Thyroid gland (tissue), 4 donors: Measurements from ENCODE around the gene SLC30A7. TPM values are rescaled to one million over a fixed set of nuclear protein-coding genes. Genes with fewer than 3 reads are reported as not detected.
A peak's percentile ranks its signal among the peaks of the same experiment; 100 is the strongest.
"Not testable (repeated sequence)": the region's sequence is repeated elsewhere in the genome, so short reads cannot be mapped to it uniquely, and the experiment has no call there.

Experiments used
- DNase-seq, 2 donors: peaks; one replicate each; pipeline ENCODE4 v3.0.0-alpha.2; 2019
- H3K27ac ChIP-seq, 3 donors: fragments of 200-600 bp; sonication (generic); 1 replicate in 2 of 3; 2 replicates in 1 of 3; pipeline ENCODE4 v1.5.1; 2016 to 2019; ENCODE audit warnings: mild to moderate bottlenecking in 1 of 3, moderate library complexity in 1 of 3
- H3K27me3 ChIP-seq: fragments of 200-600 bp; sonication (generic); one replicate; pipeline ENCODE4 v1.5.1; 2019
- H3K36me3 ChIP-seq, 2 donors: fragments of 200-600 bp; sonication (generic); one replicate each; pipeline ENCODE4 v1.5.1; 2016 to 2019
- H3K4me1 ChIP-seq, 2 donors: fragments of 200-600 bp; sonication (generic); one replicate each; pipeline ENCODE4 v1.5.1; 2017 to 2019
- H3K4me3 ChIP-seq, 3 donors: fragments of 200-600 bp; sonication (generic); replicated peaks in 1 of 3; 1 replicate in 2 of 3; 2 replicates in 1 of 3; pipeline ENCODE4 v1.5.1; 2016; ENCODE audit warnings: mild to moderate bottlenecking in 1 of 3
- H3K9me3 ChIP-seq: fragments of 200-600 bp; sonication (generic); one replicate; pipeline ENCODE4 v1.5.1; 2017
- POLR2A ChIP-seq, 2 donors: fragments of 450-650 bp; IDR thresholded peaks; one replicate each; pipeline ENCODE4 v1.6.1; 2017; ENCODE audit warnings: antibody characterized with exemption in 2 of 2, mild to moderate bottlenecking in 2 of 2, moderate library complexity in 1 of 2
- WGBS, 2 donors: methylation state at CpG; one replicate each; pipeline ENCODE4 v1.1.5; 2017; 5-methylcytosine and 5-hydroxymethylcytosine counted together
- intact Hi-C: fragments of 100-400 bp; cut with DNase I; formaldehyde crosslinking; loops from one replicate; pipeline ENCODE4 v1.15.1; 2023
- total RNA-seq, 4 donors: library from RNA; depleted of rRNA; stranded (reverse); fragments of >200 nt; gene quantifications; one replicate each; pipeline ENCODE4 v1.2.3, GENCODE V29; 2016
- TF ChIP-seq, protein P1 (sequence below), 6 experiments: fragments of 200-600 bp in 3 of 6; fragments of 450-650 bp in 3 of 6; sonication (generic) in 3 of 6; IDR thresholded peaks; one replicate each; pipeline ENCODE4 v1.5.1; 2016 to 2019; ENCODE audit warnings: antibody characterized with exemption in 6 of 6, mild to moderate bottlenecking in 2 of 6, inconsistent platforms in 1 of 6, moderate library complexity in 1 of 6

SLC30A7 gene, protein sequence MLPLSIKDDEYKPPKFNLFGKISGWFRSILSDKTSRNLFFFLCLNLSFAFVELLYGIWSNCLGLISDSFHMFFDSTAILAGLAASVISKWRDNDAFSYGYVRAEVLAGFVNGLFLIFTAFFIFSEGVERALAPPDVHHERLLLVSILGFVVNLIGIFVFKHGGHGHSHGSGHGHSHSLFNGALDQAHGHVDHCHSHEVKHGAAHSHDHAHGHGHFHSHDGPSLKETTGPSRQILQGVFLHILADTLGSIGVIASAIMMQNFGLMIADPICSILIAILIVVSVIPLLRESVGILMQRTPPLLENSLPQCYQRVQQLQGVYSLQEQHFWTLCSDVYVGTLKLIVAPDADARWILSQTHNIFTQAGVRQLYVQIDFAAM
- total RNA-seq, result 10 to 100 TPM; 32.4 to 39.7 (median 36.1) TPM

DNA sequence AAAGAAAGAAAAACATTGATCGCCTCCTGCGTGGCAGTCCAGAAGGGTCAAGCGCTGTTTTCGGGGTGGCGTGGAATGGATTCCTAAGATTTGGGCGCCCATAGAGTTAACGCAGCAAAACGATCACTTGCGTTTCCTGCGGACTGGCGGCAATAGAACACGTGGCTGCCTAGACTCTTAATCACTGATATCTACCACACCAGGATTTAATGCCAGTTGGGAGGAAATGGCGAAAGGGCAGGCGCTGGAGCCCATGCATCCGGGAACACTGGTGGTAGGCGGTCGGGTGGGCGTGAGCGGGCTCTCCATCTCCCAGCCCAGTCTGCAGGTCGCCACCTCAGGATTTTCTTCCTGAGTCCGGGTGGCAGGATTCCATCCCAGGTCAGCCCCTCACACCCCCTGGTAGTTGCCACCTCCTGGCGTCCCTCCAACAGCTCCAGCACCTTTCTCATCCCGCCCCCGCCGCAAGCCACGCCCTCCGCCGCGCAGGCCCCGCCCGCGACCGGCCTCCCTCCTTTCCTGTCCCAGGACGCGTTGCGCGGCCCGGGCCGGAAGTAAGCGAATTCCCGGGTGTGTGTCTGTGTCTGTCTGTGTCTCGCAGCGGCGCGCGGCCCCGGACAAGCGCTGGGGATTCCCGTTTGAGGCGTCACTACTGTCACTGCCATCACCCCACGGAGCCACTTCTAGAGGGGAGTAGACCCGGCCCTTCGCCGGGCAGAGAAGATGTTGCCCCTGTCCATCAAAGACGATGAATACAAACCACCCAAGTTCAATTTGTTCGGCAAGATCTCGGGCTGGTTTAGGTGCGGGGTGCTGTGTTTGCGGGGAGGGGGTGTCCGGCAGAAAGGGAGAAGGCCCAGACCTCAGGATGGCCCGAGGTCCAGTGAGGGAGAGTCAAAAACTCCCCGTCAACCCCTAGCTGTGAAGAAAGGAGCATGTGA is at the start of gene SLC30A7:
SLC30A7 (plus strand) TSS at position 551 of the 941 bp plus-strand sequence; CDS start at position 724, 173 bp downstream.
- intact Hi-C loops, result no loop called here
- peak; percentile 96 to 97 for DNase-seq
- Histone ChIP-seq H3K4me3 (peak within 1 kb of the TSS; percentile 48 to 99 (median 55)), H3K36me3 (peaks cover 0 to 7% of the 10 kb centered on the region in 2 donors), H3K4me1 (peaks cover 15 to 16% of the 10 kb centered on the region in 2 donors), H3K9me3 (no peaks in the 10 kb centered on the region), H3K27me3 (no peaks in the 10 kb centered on the region), H3K27ac (peak within 1 kb of the TSS; percentile 88 to 99 (median 93))
- 1% methylated on average over 41 to 45 of the region's 62 CpGs for WGBS, 2 donors
- peak in 1 of 2 donors; percentile 76 for TF ChIP-seq POLR2A (IDR thresholded peaks at IDR 0.05)
- TF ChIP-seq, protein P1, sequence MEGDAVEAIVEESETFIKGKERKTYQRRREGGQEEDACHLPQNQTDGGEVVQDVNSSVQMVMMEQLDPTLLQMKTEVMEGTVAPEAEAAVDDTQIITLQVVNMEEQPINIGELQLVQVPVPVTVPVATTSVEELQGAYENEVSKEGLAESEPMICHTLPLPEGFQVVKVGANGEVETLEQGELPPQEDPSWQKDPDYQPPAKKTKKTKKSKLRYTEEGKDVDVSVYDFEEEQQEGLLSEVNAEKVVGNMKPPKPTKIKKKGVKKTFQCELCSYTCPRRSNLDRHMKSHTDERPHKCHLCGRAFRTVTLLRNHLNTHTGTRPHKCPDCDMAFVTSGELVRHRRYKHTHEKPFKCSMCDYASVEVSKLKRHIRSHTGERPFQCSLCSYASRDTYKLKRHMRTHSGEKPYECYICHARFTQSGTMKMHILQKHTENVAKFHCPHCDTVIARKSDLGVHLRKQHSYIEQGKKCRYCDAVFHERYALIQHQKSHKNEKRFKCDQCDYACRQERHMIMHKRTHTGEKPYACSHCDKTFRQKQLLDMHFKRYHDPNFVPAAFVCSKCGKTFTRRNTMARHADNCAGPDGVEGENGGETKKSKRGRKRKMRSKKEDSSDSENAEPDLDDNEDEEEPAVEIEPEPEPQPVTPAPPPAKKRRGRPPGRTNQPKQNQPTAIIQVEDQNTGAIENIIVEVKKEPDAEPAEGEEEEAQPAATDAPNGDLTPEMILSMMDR (IDR thresholded peaks at IDR 0.05), result no peak

DNA sequence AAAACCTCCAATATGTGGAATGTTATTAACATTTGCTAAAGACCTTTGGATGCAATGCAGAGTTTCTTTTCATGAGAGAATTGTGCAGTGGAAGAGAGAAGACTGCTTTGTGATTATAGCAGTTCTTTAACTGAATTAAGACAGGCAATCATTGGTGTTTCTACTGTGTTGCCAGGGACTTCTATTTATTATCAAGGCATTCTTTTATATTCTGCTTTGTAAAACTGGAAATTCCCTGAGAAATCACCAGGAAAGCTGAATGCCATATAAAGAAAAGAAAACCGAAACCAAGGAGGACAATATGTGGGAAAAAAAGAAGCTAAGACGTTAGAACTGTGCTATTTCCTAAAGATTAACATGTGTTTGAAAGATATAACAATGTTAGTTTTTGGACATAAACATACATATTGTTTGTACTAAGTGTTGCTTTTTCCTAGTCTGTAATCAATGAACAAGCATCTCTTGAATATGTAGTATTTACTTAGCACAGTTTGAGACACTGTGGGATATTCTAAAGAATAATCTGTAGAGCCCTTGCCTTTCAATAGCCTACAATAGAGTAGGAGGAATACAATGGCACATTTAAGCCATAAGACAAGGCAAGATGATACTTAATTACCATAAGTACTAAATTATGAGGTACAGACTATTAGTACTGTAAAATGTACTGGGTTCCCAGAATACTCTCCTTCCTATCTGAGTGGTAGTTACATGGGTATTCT is 48.4 kb upstream of the SLC30A7 start:
- Histone ChIP-seq H3K36me3 (no peaks in the 10 kb centered on the region), H3K27ac (no peak overlapping the region), H3K27me3 (no peaks in the 10 kb centered on the region), H3K4me1 (no peaks in the 10 kb centered on the region), H3K4me3 (no peak overlapping the region), H3K9me3 (no peaks in the 10 kb centered on the region)
- TF ChIP-seq, protein P1 (IDR thresholded peaks at IDR 0.05), result no peak
- no peak for TF ChIP-seq POLR2A (IDR thresholded peaks at IDR 0.05)
- intact Hi-C loops, result no loop called here
- no peak for DNase-seq
- 34 to 35% methylated on average over 2 of the region's 2 CpGs for WGBS, 2 donors

DNA sequence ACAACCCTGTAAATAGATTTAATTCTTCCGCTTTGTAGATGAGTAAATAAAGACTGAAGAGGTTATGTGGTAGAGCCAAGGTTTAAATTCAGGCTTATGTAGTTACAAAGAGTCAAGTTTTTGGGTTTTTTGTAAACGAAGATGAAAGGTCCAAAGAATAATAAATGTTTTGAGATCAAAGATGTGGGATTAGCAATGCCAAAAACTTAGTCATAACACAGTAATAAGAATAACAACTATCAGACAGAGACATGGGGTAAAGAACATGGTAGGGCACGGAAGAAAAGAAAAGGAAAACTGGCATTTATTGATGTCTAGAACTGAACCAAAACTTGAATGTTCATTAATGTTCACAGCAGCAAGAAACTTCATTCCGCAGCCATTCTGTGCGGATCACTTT is 44.2 kb upstream of the SLC30A7 start:
- Histone ChIP-seq H3K4me3 (no peak overlapping the region), H3K9me3 (no peaks in the 10 kb centered on the region), H3K36me3 (no peaks in the 10 kb centered on the region), H3K27ac (no peak overlapping the region), H3K4me1 (no peaks in the 10 kb centered on the region), H3K27me3 (no peaks in the 10 kb centered on the region)
- 91 to 92% methylated on average over 5 of the region's 5 CpGs for WGBS, 2 donors
- TF ChIP-seq, protein P1 (IDR thresholded peaks at IDR 0.05), result no peak
- intact Hi-C loops, result no loop called here
- DNase-seq, result no peak

DNA sequence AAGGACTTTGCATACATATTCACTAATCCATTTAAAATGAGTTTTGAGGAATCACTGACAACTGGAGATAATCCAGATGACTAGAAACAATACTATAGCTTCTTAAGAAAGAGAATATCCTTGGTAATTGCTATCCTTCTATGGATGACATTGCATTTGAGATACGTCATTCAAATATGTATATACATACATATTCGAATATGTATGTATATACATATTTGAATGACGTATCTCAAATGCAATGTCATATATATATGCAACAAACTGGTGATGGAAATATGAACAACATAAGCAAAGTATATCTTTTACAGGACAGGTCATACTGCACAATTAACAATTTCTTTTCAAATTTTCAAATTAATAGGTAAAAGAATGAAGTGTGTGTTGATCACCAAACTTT is 42.9 kb upstream of the SLC30A7 start:
- DNase-seq, result no peak
- Histone ChIP-seq H3K4me1 (no peaks in the 10 kb centered on the region), H3K27me3 (no peaks in the 10 kb centered on the region), H3K4me3 (no peak overlapping the region), H3K27ac (no peak overlapping the region), H3K36me3 (no peaks in the 10 kb centered on the region), H3K9me3 (no peaks in the 10 kb centered on the region)
- intact Hi-C loops, result no loop called here
- no peak for TF ChIP-seq POLR2A (IDR thresholded peaks at IDR 0.05)
- TF ChIP-seq, protein P1 (IDR thresholded peaks at IDR 0.05), result no peak
- WGBS, 2 donors, result 93% methylated on average over 3 of the region's 3 CpGs

DNA sequence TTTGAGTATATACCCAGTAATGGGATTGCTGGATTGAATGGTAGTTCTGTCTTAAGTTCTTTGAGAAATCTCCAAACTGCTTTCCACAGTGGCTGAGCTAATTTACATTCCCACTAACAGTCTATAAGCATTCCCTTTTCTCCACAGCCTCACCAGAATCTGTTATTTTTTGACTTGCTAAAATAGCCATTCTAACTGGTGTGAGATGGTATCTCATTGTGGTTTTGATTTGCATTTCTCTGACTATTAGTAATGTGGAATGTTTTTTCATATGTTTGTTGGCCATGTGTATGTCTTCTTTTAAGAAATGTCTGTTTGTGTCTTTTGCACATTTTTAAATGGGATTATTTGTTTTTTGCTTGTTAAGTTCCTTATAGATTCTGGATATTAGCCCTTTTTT is 40.8 kb upstream of the SLC30A7 start:
- H3K36me3 ChIP-seq, H3K27ac ChIP-seq, H3K4me1 ChIP-seq, DNase-seq, H3K9me3 ChIP-seq, H3K4me3 ChIP-seq, intact Hi-C loops, H3K27me3 ChIP-seq: not testable (repeated sequence)
